GM19238 (cell line): ENCODE measurements around the gene C2orf66.

Experiments used
- DNase-seq: peaks from one replicate; pipeline ENCODE4 v3.0.0; 2011; ENCODE audit warnings: low spot score; ENCODE audit not compliant: insufficient read length

The C2orf66 gene

DNA sequence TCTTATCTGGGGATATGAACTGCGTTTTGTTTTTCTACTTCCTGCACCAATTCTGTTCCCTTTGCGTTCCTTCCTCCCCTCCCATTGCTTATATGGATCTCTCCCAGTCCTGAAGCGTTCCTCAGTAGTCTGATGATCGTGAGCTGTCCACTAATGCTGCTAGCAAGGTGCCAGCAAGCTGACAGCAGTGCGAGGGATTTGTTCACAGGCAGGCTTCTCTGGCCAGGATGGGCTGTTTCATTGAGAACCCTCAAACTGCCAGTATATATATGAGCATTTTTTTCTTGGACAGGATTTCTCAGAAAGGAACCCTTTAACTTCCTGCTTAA, 49.8 kb downstream of the C2orf66 start:
- no peak for DNase-seq

- no peak for DNase-seq
These were observed 50.4 kb downstream of the C2orf66 start for GRCh38 chr2:196758474-196759377.
